GM21423 (cell line): ENCODE data around the gene ZNF724.
A peak's percentile ranks its signal among the peaks of the same experiment; 100 is the strongest.
"Not testable (repeated sequence)": the region's sequence is repeated elsewhere in the genome, so short reads cannot be mapped to it uniquely, and the experiment has no call there.

ENCODE experiments used
- ATAC-seq: cut with Tn5 transposase; IDR thresholded peaks from one replicate; pipeline ENCODE4 v1.9.1; 2021; ENCODE audit warnings: mild to moderate bottlenecking, moderate library complexity; ENCODE audit not compliant: unreplicated experiment

The ZNF724 gene

GRCh38 chr19:23249911-23250649, at the start of gene ZNF724:
Gene ZNF724, minus strand, starts transcription at chr19:23250394. Its CDS starts 152 bp downstream, at chr19:23250242.
- peak; percentile 98 for ATAC-seq

- no peak for ATAC-seq
These were observed 43.9 kb upstream of the ZNF724 start for GRCh38 chr19:23294141-23294540.

GRCh38 chr19:23289966-23290365, 39.8 kb upstream of the ZNF724 start:
- not testable (repeated sequence) for ATAC-seq

- ATAC-seq: no peak
These were observed 37.4 kb upstream of the ZNF724 start for GRCh38 chr19:23287620-23288019.

GRCh38 chr19:23286477-23286876, 36.3 kb upstream of the ZNF724 start:
- ATAC-seq: no peak

GRCh38 chr19:23285948-23286347, 35.8 kb upstream of the ZNF724 start:
- no peak for ATAC-seq

- ATAC-seq: not testable (repeated sequence)
These were observed 35.1 kb upstream of the ZNF724 start for GRCh38 chr19:23285326-23285725.

GRCh38 chr19:23283925-23284324, 33.7 kb upstream of the ZNF724 start:
- no peak for ATAC-seq

- ATAC-seq: no peak
These were observed 31.6 kb upstream of the ZNF724 start for GRCh38 chr19:23281663-23282276.

- not testable (repeated sequence) for ATAC-seq
These were observed 27.9 kb upstream of the ZNF724 start for GRCh38 chr19:23278118-23278517.

- ATAC-seq: peak; percentile 97
These were observed 23.6 kb upstream of the ZNF724 start for GRCh38 chr19:23273590-23274412.

- peak; percentile 15 for ATAC-seq
These were observed 22.9 kb upstream of the ZNF724 start for GRCh38 chr19:23273022-23273589.

- ATAC-seq: no peak
These were observed 13.8 kb upstream of the ZNF724 start for GRCh38 chr19:23263870-23264590.

- ATAC-seq: no peak
These were observed 13.2 kb upstream of the ZNF724 start for GRCh38 chr19:23263396-23263795.

GRCh38 chr19:23262920-23263319, 12.7 kb upstream of the ZNF724 start:
- no peak for ATAC-seq

- no peak for ATAC-seq
These were observed 11.4 kb upstream of the ZNF724 start for GRCh38 chr19:23261496-23262020.

GRCh38 chr19:23260956-23261355, 10.8 kb upstream of the ZNF724 start:
- ATAC-seq: no peak

GRCh38 chr19:23259961-23260360, 9.8 kb upstream of the ZNF724 start:
- no peak for ATAC-seq

- ATAC-seq: no peak
These were observed 5.5 kb upstream of the ZNF724 start for GRCh38 chr19:23255700-23256099.

- no peak for ATAC-seq
These were observed 4.1 kb upstream of the ZNF724 start for GRCh38 chr19:23254141-23254910.
